Right forelimb (tissue), 1 donor: ENCODE measurements around the gene APBA2.

Experiments used
- DNase-seq: peaks from one replicate; pipeline ENCODE4 v3.0.0-alpha.2; 2018

The APBA2 gene

DNA sequence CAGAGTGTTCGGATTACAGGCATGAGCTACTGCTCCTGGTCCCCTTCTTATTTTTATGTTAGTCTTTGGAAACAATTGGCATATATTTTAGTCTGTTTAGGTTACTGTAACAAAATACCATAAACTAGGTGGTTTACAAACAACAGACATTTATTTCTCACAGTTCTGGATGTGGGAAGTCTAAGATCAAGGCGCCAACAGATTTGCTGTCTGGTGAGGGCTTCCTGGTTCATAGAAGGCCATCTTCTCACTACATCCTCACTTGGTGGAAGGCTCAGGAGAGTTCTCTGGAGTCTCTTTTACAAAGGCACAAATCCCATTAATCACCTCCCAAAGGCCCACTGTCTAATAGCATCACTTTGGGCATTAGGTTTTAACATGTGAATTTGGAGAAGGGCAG lies 101.0 kb downstream of the APBA2 start:
- DNase-seq, result no peak

DNA sequence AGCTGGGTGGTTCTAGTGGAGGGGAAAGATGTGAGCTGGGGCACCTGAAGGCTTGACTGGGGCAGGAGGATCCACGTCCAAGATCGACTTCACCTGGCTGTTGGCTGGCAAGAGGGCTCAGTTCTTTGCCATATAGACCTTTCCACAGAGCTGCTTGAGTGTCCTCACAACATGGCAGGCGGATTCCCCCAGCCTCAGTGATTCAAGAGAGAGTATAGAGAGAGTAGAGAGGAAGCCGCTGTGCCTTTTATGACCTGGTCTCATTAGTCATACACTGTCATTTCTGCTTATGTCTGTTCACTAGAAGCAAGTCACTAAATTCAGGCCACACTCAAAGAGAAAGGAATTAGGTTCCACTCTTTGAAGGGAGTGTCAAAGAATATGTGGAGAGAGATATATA lies 101.6 kb downstream of the APBA2 start:
- DNase-seq, result no peak

DNA sequence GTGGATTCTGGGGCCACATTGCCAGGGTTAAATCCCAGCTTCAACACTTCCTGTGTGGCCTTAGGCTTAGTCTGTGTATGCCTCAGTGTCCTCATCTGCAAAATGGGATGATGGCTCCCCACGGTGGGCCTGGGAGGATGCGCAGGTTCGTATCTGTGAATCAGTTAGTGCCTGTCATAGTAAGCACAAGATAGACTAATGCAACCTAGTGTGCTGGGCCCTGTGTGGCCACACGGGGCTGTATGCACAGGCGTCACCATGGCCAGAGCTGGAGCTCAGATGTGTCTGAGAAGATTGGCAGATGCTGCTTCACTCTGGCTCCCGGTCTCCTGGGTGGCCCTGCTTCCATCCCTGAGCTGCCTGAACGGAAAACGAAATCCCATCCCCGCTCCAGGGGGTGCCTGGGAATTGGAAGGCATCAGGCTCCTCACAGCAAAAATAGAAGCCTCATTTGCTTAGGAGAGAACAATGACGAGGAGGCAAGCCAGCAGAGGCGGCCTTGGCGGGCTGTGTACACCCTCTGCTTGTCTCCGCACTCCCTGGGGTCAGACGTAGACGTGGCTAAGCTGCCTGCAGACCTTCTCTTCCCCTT lies 103.6 kb downstream of the APBA2 start:
- no peak for DNase-seq

DNA sequence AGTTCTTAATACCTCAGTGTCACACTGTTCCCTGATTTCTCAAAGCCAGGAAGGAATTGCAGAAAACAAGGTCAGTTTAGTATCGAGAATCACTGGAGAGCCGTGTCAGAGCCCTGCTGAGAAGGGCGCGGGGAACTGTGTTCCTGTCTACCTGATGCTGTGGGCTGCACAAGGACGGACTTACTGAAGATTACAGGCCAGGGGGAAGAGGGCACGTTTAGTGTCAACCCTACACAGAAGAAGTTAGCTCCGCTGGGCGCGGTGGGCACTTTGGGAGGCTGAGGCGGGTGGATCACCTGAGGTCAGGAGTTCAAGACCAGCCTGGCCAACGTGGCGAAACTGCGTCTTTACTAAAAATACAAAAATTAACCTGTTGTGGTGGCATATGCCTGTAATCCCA lies 104.1 kb downstream of the APBA2 start:
- DNase-seq, result no peak

DNA sequence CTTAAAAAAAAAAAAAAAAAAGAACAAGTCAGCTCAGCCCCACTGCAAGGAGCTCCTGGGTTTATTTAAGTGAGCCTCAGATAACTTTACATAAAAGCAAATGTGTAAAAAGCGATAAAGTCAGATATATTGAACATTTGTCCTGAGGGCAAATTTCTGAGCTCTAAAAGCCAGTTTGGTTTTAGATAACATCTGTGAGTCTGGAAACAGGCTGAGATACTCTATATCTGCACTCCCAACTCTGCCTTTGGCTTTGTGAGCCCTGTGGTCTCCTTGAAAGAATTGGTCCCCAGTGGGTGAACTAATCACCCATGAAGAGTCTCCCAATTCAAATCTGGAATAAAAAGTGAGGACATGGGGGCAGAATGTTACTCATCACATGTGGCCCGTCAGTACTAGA lies 104.6 kb downstream of the APBA2 start:
- DNase-seq, result no peak

DNA sequence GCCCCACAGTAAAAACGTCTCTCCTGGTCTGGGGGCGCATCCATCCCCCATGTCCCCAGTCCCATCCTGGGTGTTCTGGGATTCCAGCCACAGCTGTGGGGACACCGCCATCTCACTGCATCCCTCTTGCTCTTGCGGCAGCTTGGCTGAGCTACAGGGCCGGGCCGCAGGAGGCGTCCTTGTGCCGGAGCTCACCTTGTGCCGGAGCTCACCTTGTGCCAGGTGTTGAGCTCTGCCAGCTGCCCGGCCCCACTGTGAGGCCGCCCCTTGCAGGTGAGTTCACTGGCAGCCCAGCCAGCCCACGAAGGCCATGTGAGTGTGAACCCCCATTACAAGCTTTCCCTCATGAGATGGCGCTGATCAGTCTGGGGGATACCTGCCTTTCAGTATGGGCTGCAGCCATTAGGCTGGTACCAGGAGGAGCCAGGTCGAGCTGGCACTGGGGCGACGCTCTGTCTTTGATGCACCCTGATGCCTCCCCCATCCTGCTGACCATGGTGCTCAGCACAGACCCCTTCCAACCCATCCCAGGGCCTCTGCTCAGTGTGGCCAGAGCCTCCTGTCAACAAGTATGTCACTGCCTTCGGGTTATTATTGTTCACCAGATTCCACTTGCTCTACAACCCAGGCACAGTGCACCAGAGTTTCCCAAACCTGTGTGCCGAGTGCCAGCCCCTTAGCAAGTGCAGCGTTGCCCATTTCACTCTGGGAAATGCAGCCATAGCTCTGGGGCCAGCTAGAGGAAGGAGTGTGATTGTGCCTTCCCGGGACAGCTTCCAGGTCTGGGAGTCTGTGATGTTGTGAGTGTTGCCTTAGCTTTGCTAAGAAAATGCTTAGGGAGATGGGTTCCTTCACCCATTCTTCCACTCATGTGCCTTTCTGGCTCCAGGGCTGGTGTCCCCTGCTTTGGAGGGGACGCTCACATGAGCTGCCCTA lies 105.7 kb downstream of the APBA2 start:
- no peak for DNase-seq

DNA sequence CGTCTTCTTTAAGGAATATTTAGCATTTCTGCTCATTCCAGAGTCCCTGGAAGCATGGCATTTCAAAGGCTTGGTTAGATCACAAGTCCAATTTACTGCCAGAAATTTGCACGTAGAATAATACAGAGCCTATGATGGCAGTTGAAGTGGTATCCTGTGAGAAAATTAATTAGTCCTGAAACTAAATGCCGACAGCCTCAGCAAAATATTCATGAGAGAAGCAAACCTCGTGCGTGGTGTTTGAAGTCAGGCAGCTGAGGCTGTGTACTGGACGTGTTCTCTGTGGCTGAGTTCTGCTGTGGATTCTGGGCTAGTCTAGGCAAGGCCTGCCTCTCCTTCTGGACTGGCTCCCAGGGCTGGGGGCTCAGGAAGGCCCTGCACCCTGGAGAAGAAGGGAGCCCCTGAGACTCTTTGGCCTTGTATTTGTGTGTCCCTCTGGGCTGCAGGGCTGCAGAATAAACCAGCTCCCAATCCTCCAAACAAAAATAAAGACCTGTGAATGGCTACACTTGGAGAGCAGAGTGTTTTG lies 106.6 kb downstream of the APBA2 start:
- DNase-seq, result no peak

DNA sequence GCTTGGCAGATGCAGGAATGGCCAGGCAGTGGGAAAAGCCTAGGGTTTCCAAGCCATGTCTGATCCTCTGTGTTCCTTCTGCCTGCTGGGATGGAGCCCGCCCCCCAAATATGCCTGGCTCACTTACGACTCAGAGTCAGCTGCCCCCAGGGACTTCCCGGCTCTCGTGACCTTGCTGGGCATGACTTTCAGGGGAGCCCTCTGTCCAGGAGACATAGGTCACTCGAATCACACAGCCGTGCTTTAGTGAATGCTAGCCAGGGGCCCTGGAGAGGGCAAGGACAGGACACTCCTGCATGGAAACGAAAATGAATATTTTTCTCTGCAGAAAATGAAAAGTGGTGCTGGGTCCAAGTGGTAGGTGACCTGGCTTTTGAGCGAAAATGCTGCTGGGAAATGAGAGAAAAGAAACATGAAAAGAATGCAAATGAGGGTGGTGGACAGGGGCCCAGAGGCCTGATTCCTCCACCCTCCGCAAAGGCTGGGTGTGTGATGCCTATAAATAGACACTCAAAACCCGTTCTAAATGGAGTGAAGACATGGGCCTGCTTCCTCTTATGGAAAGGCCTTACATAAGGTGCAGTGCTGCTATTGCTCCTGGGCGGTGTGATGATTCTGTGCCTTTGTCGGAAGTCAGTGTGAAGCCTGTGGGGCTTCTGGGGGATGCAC lies 107.4 kb downstream of the APBA2 start:
- no peak for DNase-seq

DNA sequence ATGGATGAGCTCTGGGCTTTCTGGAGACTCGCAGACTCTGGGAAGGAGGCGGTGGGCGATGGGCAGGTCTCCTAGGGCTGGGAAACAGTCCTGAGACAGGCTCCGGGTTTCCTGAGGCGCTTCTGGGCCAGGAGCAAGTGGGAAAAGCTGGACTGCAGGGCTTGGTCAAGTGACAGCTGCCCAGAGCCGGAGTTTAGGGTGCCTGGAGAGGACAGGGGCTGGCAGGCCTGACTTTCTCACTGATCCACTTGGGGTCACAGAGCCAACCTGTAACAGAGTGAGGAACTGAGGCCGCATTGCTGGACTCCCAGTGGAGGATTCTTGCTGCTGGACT lies 107.9 kb downstream of the APBA2 start:
- DNase-seq, result no peak

DNA sequence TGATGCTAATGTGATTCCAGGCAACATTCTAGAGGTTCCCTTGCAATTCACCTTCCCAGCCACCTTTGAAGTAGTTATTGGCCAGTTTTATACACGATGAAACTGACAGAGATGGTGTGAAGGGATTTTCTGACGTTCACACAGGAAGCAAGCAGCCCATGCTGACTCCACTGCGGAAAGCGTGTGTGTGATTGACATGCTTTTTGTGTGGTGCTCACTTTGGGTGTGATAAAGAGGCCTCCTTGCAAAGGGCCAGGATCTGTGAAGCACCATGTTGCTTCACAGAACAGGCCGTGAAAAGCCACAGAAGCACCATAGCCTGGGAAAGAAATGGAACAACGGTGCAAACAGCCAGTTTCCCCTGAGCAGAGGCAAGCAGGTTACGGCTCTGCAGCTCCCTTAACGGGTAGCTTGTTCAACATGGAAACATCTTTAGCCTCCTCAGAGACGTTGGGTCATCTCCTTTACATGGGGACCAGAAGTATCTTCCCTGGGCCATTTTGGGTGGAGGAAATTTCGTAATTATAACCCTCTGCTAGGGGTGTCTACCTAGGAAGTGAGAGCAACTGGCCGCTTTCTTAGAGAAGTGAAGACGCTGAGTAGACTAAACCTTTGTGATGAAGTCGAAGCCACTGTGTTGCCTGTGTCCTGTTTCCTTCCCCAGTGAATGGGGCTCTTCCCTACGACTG lies 108.5 kb downstream of the APBA2 start:
- DNase-seq, result no peak

DNA sequence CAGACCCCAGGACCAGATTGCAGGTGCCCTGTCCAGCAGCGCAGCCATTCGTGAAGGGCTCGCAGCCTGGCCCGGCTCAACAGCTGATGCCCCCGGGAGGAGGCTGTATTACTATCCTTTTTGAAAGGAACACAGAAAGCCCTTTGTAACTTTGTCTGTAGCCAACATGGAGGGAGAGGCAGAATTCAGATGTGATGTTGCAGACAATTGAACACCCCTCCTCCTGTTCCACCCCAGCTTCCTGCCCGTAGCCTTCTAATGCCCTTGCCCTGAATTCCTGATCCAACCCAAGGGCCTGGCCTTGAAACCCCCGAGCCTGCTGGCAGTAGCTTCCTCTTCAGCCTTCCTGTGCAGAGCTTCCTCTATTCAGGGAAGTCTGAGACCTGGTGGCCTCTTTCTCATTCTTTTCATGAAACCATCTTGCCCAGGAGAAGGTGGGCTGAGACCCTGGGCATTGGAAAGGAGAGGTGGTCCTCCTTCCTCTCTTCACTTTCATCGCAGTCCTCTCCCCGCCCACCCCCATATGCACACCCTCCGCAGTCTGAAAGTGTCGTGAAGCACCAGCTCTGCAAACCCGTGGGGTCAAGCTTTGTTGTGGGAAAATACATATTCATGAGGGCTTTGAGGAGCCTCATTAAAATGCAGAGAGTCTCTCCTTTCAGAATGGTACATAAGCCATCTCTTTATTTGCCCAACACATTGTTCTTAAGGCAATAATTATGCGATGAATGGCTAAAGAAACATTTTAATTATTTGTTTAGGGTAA lies 109.2 kb downstream of the APBA2 start:
- DNase-seq, result no peak

DNA sequence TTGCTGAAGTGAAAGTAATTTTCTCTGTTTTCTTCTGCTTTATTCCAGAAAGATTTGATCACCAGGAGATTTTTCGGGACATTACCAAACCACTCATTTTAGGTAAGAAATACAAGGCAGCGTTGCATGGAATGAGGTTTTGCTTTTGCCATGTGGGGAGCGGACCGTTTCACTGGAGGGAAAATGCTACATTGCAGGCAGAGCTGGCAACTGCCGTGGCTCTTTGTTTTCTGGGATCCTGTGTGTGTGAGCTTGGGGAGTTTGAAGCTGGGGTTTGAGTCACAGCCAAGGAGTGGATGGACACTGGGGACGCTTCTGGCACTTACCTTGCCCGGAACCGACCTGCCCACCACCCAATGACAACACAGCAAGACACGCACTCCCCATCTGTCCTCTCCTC lies 109.9 kb downstream of the APBA2 start:
- DNase-seq, result no peak

DNA sequence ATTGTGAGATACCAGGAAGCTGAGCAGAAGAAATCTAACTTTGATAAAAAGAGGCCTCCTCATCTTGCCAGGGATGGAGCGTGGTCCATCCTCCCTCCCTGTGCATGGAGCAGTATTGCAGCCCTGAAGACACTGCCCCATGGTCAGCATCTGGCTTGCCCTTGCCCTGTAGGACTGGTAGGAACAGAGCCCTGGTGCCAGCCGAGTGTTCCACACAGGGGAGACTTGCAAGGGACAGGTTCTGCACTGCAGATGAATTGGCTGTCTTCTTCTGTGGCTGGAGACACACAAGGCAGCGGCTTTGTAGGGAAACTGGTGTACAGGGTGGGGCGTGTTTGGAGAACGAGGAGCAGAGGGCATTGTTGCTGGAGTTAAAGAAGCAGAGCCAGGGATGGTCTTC lies 110.5 kb downstream of the APBA2 start:
- DNase-seq, result no peak

DNA sequence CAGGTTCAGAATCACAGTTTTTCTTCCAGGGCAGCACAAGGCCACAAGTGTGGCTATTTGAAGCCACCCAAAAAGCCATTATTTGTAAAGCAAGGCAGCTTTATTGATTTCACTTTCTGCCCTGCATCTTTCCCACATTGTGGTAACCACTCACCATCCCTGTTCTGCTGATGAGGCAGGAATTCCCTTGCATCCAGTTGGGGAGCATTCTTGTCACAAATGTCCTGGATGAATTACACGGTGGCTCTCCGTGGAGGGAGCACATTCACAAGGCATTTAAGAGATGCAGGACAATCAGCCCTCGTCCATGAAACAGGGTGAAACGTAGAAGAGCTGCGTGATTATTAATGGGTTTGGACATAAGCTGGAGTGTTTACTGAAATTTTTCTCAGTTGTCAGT lies 111.2 kb downstream of the APBA2 start:
- DNase-seq, result no peak

DNA sequence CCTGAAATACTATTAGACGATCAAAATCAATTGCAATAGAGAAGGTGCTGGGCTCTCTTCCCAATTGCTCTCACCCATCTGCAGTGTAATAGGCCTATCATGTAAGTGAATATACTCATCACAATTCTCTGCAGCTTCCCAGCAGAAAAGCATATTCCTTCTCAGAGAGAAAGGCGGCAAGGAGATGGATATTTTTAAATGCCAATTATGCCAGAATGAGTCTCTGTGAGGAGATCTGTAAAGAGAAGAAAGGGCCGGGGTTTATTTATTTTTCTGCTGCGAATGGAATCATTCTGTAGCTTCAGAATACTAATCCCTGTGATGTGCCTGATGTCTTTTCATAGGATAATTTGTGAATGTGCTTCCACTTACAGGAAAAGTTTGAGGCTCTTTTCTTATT lies 112.0 kb downstream of the APBA2 start:
- DNase-seq, result no peak

DNA sequence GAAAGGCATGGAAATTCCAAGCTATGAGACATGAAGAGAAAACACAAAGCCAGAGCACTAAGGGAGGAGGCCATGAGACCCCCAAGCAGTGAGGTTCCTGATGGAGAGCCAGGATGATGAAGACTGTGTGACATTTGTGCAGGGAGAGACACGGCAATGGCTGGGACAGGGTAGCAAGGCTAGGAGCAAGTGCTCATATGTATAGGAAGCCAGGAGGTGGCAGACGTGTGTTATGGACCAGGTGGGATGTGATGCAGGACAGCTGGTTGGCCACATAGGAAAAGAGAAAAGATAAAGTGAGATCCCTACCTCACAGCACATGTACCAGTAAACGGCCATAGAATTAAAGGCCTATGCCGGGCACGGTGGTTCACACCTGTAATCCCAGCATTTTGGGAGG lies 112.7 kb downstream of the APBA2 start:
- no peak for DNase-seq

DNA sequence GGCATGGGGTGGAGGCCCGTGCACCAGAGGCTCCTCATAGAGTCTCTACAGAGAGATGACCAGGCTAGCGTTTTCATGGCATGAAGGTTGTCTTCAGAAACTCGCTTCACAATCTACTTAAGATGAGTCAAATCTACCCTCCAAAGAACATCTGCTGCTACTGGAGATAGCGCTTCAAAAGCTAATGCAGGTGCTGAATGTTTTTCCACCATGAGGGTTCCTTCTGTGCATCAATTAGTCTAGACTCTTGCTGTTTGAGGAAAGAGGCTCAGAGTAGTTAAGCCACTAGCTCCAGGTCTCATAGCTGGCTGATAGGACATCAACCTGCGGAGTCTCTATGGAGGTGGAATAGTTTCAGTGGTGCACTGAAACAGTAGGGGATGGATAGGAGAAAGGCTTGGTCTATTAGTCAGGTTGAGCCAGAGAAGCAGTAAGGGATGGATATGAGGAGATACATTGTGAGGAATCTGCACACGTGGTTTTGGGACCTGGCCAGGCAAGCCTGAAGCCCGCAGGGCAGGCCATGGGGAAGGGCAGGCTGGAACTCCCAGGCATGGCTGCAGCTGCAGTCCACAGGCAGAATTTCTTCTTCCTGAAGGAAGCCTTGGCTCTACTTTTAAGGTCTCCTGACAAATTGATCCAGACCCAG lies 117.5 kb downstream of the APBA2 start:
- no peak for DNase-seq

DNA sequence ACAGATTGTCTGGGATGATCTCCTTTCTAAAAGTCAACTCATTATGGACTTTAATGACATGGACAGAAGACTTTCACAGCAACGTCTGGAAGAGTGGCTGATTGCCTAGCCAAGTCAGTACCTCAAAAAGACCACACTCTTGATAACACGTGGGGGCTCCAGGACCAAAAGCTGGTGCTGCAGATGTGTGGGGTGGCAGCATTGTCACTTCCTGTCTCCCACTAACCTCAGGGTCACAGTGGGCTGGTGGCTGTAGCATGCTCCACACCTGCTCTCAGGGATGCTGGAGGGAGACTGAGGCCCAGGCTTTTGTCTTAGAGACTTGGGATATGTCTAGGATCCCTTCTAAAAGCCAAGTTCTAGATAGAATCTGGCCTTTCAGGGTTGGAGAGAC lies 118.1 kb downstream of the APBA2 start:
- no peak for DNase-seq

DNA sequence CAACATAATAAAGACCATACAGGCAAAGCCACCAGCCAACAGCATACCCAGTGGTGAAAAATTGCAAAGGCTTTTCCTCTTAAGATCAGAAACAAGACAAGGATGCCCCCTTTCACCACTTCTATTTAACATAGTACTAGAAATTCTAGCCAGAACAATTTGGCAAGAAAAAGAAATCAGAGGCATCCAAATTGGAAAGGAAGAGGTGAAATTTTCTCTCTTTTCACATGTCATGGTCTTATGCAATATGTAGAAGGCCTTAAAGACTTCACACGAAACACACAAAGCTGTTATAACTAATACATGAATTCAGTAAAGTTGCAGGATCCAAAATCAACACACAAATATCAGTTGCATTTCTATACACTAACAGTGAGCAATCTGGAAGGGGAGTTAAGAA lies 120.2 kb downstream of the APBA2 start:
- DNase-seq, result no peak

DNA sequence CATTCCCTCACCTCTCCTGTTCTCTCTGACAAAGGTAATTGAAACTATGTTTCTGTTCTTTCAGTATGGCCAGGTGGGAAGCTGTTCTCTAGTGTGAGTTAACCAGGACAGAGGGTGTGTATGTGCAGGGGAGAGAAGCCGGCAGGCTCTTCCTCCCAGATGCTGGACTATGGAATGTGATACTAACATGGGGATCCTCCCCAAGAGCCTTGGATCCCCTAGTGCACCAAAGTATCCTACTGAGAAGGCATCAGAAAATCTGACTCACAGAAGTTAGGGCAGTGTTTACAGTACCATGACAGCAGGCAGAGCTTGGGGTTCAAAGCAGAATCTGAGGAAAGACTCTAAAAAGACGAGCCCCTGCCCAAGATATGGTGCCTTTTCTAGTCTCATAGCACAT lies 123.1 kb downstream of the APBA2 start:
- DNase-seq, result no peak

DNA sequence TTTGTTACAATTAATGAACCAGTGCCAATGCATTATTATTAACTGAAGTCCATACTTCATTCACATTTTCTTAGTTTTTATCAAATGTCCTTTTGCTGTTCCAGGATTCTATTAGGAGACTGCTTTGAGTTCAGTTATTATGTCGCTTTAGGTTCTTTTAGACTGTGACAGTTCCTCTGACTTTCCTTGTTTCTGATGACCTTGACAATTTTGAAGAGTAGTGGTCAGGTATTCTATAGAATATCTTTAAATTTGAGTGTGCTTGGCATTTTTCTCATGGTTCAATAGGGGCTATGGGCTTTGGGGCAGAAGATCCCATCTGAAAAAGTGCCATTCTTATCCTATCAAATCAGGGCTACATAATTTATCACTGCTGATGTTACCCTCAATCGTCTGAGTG lies 126.3 kb downstream of the APBA2 start:
- no peak for DNase-seq

DNA sequence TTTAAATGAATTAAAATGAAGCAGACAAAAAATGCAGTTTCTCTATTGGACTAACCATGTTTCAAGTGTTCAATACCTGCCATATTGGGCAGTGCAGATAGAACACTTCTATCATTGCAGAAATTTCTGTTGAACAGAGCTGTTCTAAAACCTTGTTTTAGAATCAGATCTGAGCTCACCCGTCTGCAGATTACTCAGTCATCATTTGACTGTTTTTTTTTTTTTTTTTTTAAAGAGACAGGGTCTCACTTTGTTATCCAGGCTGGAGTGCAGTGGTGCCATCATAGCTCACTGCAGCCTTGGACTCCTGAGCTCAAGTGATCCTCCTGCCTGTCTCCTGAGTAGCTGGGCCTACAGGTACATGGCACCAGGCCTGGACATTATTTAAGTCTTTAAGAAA lies 128.7 kb downstream of the APBA2 start:
- DNase-seq, result no peak
